Peyer's patch (tissue), 4 donors: ENCODE data around the gene CLSTN1.

ENCODE experiments used
- POLR2A ChIP-seq, 2 donors: fragments of 450-650 bp; IDR thresholded peaks; one replicate each; pipeline ENCODE4 v1.5.1; 2017; ENCODE audit warnings: antibody characterized with exemption in 2 of 2, mild to moderate bottlenecking in 2 of 2, moderate library complexity in 2 of 2
- TF ChIP-seq, protein P1 (sequence below), 6 experiments: fragments of 450-650 bp in 4 of 6; fragments of 200-600 bp in 2 of 6; sonication (generic) in 1 of 6; IDR thresholded peaks; one replicate each; pipeline ENCODE4 v1.5.1; 2017 to 2019; ENCODE audit warnings: antibody characterized with exemption in 6 of 6, mild to moderate bottlenecking in 3 of 6, moderate library complexity in 1 of 6

DNA sequence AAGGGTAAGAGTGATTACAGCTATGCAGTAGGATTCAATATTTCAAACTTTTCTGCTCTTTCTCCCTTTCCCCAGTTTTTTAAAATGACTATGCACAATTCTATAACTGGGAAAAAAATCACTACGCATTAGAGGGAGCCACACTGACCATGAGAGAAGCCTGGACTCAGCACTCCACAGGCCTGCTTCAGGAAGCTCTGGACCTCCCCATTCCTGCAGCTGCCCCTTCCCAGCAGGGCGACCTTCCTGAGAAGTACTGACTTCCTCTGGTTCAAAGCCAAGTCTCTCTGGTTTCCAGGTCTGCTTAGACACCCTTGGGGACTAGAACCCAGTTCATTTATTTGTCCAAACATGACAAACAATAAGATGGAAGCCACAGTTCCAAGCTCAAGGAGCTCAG lies 42.0 kb upstream of the CLSTN1 start:
- TF ChIP-seq, protein P1, sequence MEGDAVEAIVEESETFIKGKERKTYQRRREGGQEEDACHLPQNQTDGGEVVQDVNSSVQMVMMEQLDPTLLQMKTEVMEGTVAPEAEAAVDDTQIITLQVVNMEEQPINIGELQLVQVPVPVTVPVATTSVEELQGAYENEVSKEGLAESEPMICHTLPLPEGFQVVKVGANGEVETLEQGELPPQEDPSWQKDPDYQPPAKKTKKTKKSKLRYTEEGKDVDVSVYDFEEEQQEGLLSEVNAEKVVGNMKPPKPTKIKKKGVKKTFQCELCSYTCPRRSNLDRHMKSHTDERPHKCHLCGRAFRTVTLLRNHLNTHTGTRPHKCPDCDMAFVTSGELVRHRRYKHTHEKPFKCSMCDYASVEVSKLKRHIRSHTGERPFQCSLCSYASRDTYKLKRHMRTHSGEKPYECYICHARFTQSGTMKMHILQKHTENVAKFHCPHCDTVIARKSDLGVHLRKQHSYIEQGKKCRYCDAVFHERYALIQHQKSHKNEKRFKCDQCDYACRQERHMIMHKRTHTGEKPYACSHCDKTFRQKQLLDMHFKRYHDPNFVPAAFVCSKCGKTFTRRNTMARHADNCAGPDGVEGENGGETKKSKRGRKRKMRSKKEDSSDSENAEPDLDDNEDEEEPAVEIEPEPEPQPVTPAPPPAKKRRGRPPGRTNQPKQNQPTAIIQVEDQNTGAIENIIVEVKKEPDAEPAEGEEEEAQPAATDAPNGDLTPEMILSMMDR (IDR thresholded peaks at IDR 0.05): no peak
- no peak for TF ChIP-seq POLR2A (IDR thresholded peaks at IDR 0.05)
